Left ventricle myocardium inferior (tissue), 1 donor: ENCODE data around the gene RFPL3. TPM values are rescaled to one million over a fixed set of nuclear protein-coding genes. Genes with fewer than 3 reads are reported as not detected.
"Not testable (repeated sequence)": the region's sequence is repeated elsewhere in the genome, so short reads cannot be mapped to it uniquely, and the experiment has no call there.

Experiments used
- DNase-seq: peaks from one replicate; pipeline ENCODE4 v3.0.0-alpha.2; 2020
- H3K27ac ChIP-seq: fragments of 200-600 bp; replicated peaks from 2 replicates; pipeline ENCODE4 v1.8.0; 2021
- H3K27me3 ChIP-seq: fragments of 200-600 bp; 2 replicates; pipeline ENCODE4 v1.8.0; 2021; ENCODE audit warnings: low read depth
- H3K36me3 ChIP-seq: fragments of 200-600 bp; 2 replicates; pipeline ENCODE4 v1.8.0; 2021
- H3K4me1 ChIP-seq: fragments of 200-600 bp; 2 replicates; pipeline ENCODE4 v1.8.0; 2021
- H3K4me3 ChIP-seq: fragments of 200-600 bp; 2 replicates; pipeline ENCODE4 v1.8.0; 2021; ENCODE audit warnings: mild to moderate bottlenecking, moderate library complexity
- H3K9me3 ChIP-seq: fragments of 200-600 bp; replicated peaks from 2 replicates; pipeline ENCODE4 v1.8.0; 2021
- CTCF ChIP-seq: fragments of 200-600 bp; IDR thresholded peaks from 2 replicates; pipeline ENCODE4 v1.8.0; 2021; ENCODE audit warnings: antibody characterized with exemption, mild to moderate bottlenecking, borderline replicate concordance
- intact Hi-C: fragments of 100-400 bp; cut with micrococcal nuclease; formaldehyde crosslinking; loops from one replicate; pipeline ENCODE4 v1.11.0; 2022
- total RNA-seq: library from RNA; stranded (reverse); fragmentation: NEBNext Ultra II Directional; extraction: Animal tissue kit (Norgen Biotek cat#: 25700); gene quantifications from one replicate; pipeline ENCODE4 v1.2.1, GENCODE V29; 2021
- donor health status: DM: no; HTN: yes; CAD: no; lungs with severe emphysema.

RFPL3 gene
- total RNA-seq, 1 donor from 2014 or later: not detected

- Histone ChIP-seq H3K4me3 (no peak overlapping the region), H3K4me1 (no peaks in the 10 kb centered on the region), H3K27ac (no peak overlapping the region), H3K9me3 (peaks cover 4% of the 10 kb centered on the region), H3K27me3 (peaks cover 6% of the 10 kb centered on the region), H3K36me3 (no peaks in the 10 kb centered on the region)
- no peak for DNase-seq
- intact Hi-C loops: no loop called here
- no peak for TF ChIP-seq CTCF
Observed at GRCh38 chr22:32348031-32348611, 9.5 kb upstream of the RFPL3 start.

GRCh38 chr22:32351875-32352274 lies 5.8 kb upstream of the RFPL3 start:
- H3K36me3 ChIP-seq, DNase-seq, H3K27me3 ChIP-seq, H3K4me1 ChIP-seq, H3K27ac ChIP-seq, intact Hi-C loops, H3K4me3 ChIP-seq, H3K9me3 ChIP-seq: not testable (repeated sequence)

GRCh38 chr22:32352681-32353080 lies 5.0 kb upstream of the RFPL3 start:
- TF ChIP-seq CTCF: no peak
- Histone ChIP-seq H3K27me3 (peaks cover 4% of the 10 kb centered on the region), H3K4me1 (no peaks in the 10 kb centered on the region), H3K27ac (no peak overlapping the region), H3K4me3 (no peak overlapping the region), H3K9me3 (no peaks in the 10 kb centered on the region), H3K36me3 (no peaks in the 10 kb centered on the region)
- intact Hi-C loops: no loop called here
- DNase-seq: no peak

GRCh38 chr22:32353292-32353691 lies 4.4 kb upstream of the RFPL3 start:
- H3K4me1 ChIP-seq: no peaks in the 10 kb centered on the region
- TF ChIP-seq CTCF: no peak
- peaks cover 4% of the 10 kb centered on the region for H3K27me3 ChIP-seq
- H3K4me3 ChIP-seq: no peak overlapping the region
- H3K36me3 ChIP-seq: no peaks in the 10 kb centered on the region
- no peaks in the 10 kb centered on the region for H3K9me3 ChIP-seq
- intact Hi-C loops: no loop called here
- H3K27ac ChIP-seq: no peak overlapping the region
- DNase-seq: no peak

GRCh38 chr22:32353840-32354239 lies 3.8 kb upstream of the RFPL3 start:
- Histone ChIP-seq H3K9me3 (no peaks in the 10 kb centered on the region), H3K4me1 (no peaks in the 10 kb centered on the region), H3K27me3 (peaks cover 4% of the 10 kb centered on the region), H3K36me3 (no peaks in the 10 kb centered on the region), H3K4me3 (peak overlapping the region; percentile 50), H3K27ac (no peak overlapping the region)
- no peak for DNase-seq
- no peak for TF ChIP-seq CTCF
- intact Hi-C loops: no loop called here

GRCh38 chr22:32354360-32355351 lies 3.0 kb upstream of the RFPL3 start:
- DNase-seq: no peak
- intact Hi-C loops: no loop called here

More at GRCh38 chr22:32354360-32355351, 3.0 kb upstream of the RFPL3 start:
- H3K9me3 ChIP-seq: no peaks in the 10 kb centered on the region
- peaks cover 4% of the 10 kb centered on the region for H3K27me3 ChIP-seq
- H3K4me1 ChIP-seq: no peaks in the 10 kb centered on the region
- H3K27ac ChIP-seq: peak overlapping the region; percentile 27
- H3K36me3 ChIP-seq: no peaks in the 10 kb centered on the region
- H3K4me3 ChIP-seq: peak overlapping the region; percentile 50
- TF ChIP-seq CTCF: no peak
